ENCODE measurements around the gene RTN4IP1. TPM values are rescaled to one million over a fixed set of nuclear protein-coding genes. Genes with fewer than 3 reads are reported as not detected.

RTN4IP1 gene
- total RNA-seq, 2 donors from 2014 or later: 4.5 to 4.9 TPM

DNA sequence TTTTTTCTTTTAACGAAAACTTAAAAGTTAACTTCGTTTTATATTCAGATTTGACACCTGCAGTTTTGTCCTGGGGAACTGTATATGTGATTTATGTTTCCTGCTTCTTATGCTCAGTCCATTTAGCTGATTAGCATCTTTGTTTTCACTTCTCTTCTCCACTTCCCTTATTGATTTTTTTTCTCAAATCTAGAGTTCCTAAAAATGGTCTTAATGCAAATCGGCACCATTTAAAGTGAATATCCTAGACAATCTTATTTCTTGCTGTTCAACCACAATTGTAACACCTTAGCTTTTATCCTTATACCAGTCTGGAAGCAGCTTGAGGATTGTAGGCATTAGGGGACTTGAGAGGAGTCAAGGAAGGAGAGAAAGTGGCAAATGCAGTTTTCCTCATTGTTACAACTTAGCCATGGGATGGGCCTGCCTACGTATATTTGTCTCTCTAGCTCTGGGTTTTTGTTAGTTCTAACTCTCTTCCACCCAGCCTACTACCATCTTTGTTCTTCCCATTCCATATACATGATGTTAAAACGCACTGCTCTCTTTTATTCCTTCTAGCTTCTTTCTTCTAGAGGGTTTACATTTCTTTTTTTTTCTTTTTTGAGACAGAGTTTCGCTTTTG lies 8.5 kb upstream of the RTN4IP1 start:
- DNase-seq (ENCODE audit: low spot score): no peak
- Histone ChIP-seq H3K9me3 (no peaks in the 10 kb centered on the region), H3K27ac (no peak overlapping the region), H3K27me3 (replicated peaks; ENCODE audit: insufficient read depth) (no peaks in the 10 kb centered on the region), H3K4me1 (replicated peaks) (no peaks in the 10 kb centered on the region), H3K4me3 (no peak overlapping the region), H3K36me3 (no peaks in the 10 kb centered on the region)
- WGBS: 64% methylated on average over 6 of the region's 6 CpGs
- TF ChIP-seq POLR2AphosphoS5 (IDR thresholded peaks at IDR 0.05) (no peak), POLR2A (IDR thresholded peaks at IDR 0.05) (no peak)
- TF ChIP-seq, protein P1, sequence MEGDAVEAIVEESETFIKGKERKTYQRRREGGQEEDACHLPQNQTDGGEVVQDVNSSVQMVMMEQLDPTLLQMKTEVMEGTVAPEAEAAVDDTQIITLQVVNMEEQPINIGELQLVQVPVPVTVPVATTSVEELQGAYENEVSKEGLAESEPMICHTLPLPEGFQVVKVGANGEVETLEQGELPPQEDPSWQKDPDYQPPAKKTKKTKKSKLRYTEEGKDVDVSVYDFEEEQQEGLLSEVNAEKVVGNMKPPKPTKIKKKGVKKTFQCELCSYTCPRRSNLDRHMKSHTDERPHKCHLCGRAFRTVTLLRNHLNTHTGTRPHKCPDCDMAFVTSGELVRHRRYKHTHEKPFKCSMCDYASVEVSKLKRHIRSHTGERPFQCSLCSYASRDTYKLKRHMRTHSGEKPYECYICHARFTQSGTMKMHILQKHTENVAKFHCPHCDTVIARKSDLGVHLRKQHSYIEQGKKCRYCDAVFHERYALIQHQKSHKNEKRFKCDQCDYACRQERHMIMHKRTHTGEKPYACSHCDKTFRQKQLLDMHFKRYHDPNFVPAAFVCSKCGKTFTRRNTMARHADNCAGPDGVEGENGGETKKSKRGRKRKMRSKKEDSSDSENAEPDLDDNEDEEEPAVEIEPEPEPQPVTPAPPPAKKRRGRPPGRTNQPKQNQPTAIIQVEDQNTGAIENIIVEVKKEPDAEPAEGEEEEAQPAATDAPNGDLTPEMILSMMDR (IDR thresholded peaks at IDR 0.05): no peak
- intact Hi-C loops (cut with DNase I): no loop called here

DNA sequence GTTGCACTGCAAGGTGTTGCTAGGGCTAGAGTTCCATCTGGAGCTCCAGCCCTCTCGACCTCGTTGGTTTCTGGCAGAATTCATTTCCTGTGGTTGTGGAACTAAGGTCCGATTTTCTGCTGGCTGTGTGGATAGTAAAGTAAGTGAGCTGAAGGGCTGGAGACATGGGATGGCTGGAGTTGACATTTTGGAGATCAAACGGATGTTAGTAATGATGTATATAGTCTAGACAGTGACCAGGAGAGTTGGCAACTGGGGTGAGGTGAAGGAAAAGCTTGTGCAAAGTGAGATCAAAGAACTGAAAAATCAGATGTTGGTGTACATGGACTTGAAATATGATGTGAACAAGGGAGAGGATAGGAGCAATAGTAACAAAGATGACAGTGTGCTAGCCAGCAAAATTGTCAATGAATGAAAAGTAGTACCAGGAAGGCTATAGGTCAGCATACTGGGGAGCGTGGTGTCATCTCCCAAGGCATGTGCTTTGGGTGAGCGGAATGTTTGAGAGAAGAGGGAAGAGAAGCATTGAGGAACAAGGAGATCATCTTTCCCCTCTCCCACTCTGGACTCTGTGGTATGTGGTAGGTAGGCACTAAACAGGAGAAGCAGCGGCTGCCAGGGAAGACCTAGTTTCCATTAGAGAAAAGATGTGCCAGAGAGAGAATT lies 7.9 kb upstream of the RTN4IP1 start:
- Histone ChIP-seq H3K4me3 (no peak overlapping the region), H3K27me3 (replicated peaks; ENCODE audit: insufficient read depth) (no peaks in the 10 kb centered on the region), H3K36me3 (no peaks in the 10 kb centered on the region), H3K9me3 (no peaks in the 10 kb centered on the region), H3K4me1 (replicated peaks) (no peaks in the 10 kb centered on the region), H3K27ac (no peak overlapping the region)
- WGBS: 66% methylated on average over 7 of the region's 7 CpGs
- TF ChIP-seq POLR2AphosphoS5 (IDR thresholded peaks at IDR 0.05) (no peak), POLR2A (IDR thresholded peaks at IDR 0.05) (no peak)
- TF ChIP-seq, protein P1 (IDR thresholded peaks at IDR 0.05): no peak
- DNase-seq (ENCODE audit: low spot score): no peak
- intact Hi-C loops (cut with DNase I): no loop called here

DNA sequence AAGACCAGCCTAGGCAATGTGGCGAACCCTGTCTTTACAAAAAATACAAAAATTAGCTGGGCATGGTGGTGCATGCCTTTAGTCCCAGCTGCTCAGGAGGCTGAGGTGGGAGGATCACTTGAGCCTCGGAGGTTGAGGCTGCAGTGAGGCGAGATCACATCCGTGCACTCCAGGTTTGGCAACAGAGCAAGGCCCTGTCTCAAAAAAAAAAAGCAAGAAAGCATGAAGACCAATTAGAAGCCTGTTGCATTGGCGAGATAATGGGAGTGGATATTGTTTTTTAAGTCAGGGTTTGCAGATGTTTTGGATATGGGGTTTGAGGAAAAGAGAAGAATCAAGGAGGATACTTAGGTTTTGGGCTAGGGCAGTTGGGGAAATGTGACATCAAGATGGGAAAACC lies 5.3 kb upstream of the RTN4IP1 start:
- Histone ChIP-seq H3K4me3 (no peak overlapping the region), H3K36me3 (no peaks in the 10 kb centered on the region), H3K9me3 (no peaks in the 10 kb centered on the region), H3K27me3 (replicated peaks; ENCODE audit: insufficient read depth) (no peaks in the 10 kb centered on the region), H3K4me1 (replicated peaks) (no peaks in the 10 kb centered on the region), H3K27ac (no peak overlapping the region)
- DNase-seq (ENCODE audit: low spot score): no peak
- 98% methylated on average over 5 of the region's 5 CpGs for WGBS
- TF ChIP-seq, protein P1 (IDR thresholded peaks at IDR 0.05): no peak
- TF ChIP-seq POLR2AphosphoS5 (IDR thresholded peaks at IDR 0.05) (no peak), POLR2A (IDR thresholded peaks at IDR 0.05) (no peak)
- intact Hi-C loops (cut with DNase I): no loop called here

DNA sequence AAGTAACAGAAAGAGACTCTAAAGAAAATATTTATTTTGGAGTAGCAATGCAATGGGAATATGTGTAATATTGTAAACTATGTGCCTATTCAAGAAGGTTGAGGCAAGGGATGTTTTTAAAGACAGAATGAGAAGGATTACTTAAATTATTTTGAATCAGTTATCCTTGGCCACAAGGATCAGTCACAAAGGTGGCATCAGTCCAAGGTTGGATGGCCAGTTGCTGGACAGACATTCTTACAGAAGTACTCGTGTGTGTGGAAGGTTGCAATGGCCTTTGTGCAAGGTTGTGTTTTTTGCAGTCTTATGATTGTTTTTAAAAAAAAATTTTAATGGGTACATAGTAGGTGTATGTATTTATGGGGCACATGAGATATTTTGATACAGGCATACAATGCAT lies 2.0 kb upstream of the RTN4IP1 start:
- DNase-seq (ENCODE audit: low spot score): no peak
- Histone ChIP-seq H3K27ac (no peak overlapping the region), H3K36me3 (no peaks in the 10 kb centered on the region), H3K27me3 (replicated peaks; ENCODE audit: insufficient read depth) (no peaks in the 10 kb centered on the region), H3K4me3 (no peak overlapping the region), H3K9me3 (no peaks in the 10 kb centered on the region), H3K4me1 (replicated peaks) (no peaks in the 10 kb centered on the region)
- intact Hi-C loops (cut with DNase I): no loop called here
- 83% methylated on average over 1 of the region's 1 CpG for WGBS
- TF ChIP-seq POLR2A (IDR thresholded peaks at IDR 0.05) (no peak), POLR2AphosphoS5 (IDR thresholded peaks at IDR 0.05) (no peak)
- TF ChIP-seq, protein P1 (IDR thresholded peaks at IDR 0.05): no peak

DNA sequence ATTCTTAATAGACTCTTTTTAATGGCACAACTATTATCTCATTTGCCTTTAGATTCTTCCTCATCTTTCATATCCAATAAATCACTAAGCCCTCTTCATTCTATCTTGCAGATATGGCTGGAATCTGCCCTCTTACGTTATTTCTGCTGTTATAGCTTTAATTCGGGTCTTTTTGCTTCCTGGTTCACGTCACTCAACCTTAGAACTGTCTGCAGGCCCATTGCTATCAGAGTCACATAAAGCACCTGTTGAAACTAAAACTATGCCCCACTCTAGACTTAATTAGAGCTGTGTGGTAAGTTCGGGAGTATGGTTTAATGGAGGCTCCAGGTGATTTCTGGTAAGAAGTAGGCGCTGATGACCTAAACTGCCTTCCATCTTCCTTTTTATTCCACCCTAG lies 1.1 kb upstream of the RTN4IP1 start:
- 62% methylated on average over 5 of the region's 5 CpGs for WGBS
- DNase-seq (ENCODE audit: low spot score): no peak
- no peak for TF ChIP-seq POLR2AphosphoS5 (IDR thresholded peaks at IDR 0.05)
- TF ChIP-seq, protein P1 (IDR thresholded peaks at IDR 0.05): no peak
- TF ChIP-seq POLR2A (IDR thresholded peaks at IDR 0.05): no peak
- Histone ChIP-seq H3K9me3 (no peaks in the 10 kb centered on the region), H3K36me3 (no peaks in the 10 kb centered on the region), H3K27ac (no peak overlapping the region), H3K27me3 (replicated peaks; ENCODE audit: insufficient read depth) (no peaks in the 10 kb centered on the region), H3K4me3 (peak overlapping the region; percentile 82 to 89), H3K4me1 (replicated peaks) (no peaks in the 10 kb centered on the region)
- intact Hi-C loops (cut with DNase I): no loop called here

All from prostate gland (tissue), 2 donors.